ENCODE measurements around the gene GRIP2. TPM values are rescaled to one million over a fixed set of nuclear protein-coding genes. Genes with fewer than 3 reads are reported as not detected.
A peak's percentile ranks its signal among the peaks of the same experiment; 100 is the strongest.

GRIP2 gene
- total RNA-seq, 1 donor from 2014 or later, result 3.3 TPM

DNA sequence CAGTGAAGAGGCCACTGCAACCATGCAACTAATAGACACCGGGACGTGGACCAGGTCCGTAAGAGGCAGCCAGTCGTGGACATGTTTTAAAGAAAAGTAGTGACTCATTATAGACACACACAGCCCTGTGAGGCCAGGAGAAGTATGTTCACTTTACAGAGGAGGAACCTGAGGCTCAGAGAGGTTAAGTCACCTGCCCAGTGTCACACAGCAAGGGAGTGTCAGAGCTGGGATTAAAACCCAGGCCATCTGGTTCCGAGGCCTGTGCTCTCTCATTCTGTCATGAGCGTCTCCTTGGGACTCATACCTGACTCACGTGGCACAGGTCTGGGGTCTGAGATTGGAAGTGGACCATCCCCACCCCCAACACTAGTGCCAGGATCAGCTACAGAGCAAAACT, 28.1 kb upstream of the GRIP2 start:
- DNase-seq (ENCODE audit: low read depth) (no peak), FAIRE-seq (no peak)
- Mint-ChIP-seq H3K9me3 (ENCODE audit: unreplicated experiment) (no peaks in the 10 kb centered on the region), H3K4me1 (ENCODE audit: low read depth, unreplicated experiment) (peaks cover 1% of the 10 kb centered on the region), H3K36me3 (ENCODE audit: low read depth, unreplicated experiment) (peaks cover 6% of the 10 kb centered on the region), H3K27ac (ENCODE audit: unreplicated experiment) (no peak overlapping the region), H3K4me3 (ENCODE audit: unreplicated experiment) (no peak overlapping the region), H3K27me3 (ENCODE audit: low read depth, unreplicated experiment) (peaks cover 59% of the 10 kb centered on the region)
- TF ChIP-seq, protein P1, sequence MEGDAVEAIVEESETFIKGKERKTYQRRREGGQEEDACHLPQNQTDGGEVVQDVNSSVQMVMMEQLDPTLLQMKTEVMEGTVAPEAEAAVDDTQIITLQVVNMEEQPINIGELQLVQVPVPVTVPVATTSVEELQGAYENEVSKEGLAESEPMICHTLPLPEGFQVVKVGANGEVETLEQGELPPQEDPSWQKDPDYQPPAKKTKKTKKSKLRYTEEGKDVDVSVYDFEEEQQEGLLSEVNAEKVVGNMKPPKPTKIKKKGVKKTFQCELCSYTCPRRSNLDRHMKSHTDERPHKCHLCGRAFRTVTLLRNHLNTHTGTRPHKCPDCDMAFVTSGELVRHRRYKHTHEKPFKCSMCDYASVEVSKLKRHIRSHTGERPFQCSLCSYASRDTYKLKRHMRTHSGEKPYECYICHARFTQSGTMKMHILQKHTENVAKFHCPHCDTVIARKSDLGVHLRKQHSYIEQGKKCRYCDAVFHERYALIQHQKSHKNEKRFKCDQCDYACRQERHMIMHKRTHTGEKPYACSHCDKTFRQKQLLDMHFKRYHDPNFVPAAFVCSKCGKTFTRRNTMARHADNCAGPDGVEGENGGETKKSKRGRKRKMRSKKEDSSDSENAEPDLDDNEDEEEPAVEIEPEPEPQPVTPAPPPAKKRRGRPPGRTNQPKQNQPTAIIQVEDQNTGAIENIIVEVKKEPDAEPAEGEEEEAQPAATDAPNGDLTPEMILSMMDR (IDR thresholded peaks at IDR 0.05; ENCODE audit: insufficient read depth, low read depth, low read length), result no peak
- no peak for TF ChIP-seq EZH2 (IDR thresholded peaks at IDR 0.05; ENCODE audit: insufficient read depth, low read length)
- Histone ChIP-seq H3K27ac (ENCODE audit: low read depth, low read length) (no peak overlapping the region), H4K20me1 (ENCODE audit: insufficient read depth, low read length) (peaks cover 14% of the 10 kb centered on the region), H3K9me3 (ENCODE audit: insufficient read depth, low read depth, low read length) (no peaks in the 10 kb centered on the region), H3K4me1 (ENCODE audit: insufficient read depth, low read length) (no peaks in the 10 kb centered on the region), H3K36me3 (ENCODE audit: insufficient read depth, low read length) (no peaks in the 10 kb centered on the region), H2AFZ (ENCODE audit: low read depth, low read length) (no peak overlapping the region), H3K4me3 (ENCODE audit: insufficient read depth, low read depth, low read length) (no peak overlapping the region), H3K79me2 (ENCODE audit: insufficient read depth, low read length) (no peaks in the 10 kb centered on the region), H3K27me3 (ENCODE audit: insufficient read depth, low read length) (peaks cover 65% of the 10 kb centered on the region), H3K4me2 (ENCODE audit: low read length) (no peak overlapping the region), H3K9ac (ENCODE audit: low read length) (no peak overlapping the region)

DNA sequence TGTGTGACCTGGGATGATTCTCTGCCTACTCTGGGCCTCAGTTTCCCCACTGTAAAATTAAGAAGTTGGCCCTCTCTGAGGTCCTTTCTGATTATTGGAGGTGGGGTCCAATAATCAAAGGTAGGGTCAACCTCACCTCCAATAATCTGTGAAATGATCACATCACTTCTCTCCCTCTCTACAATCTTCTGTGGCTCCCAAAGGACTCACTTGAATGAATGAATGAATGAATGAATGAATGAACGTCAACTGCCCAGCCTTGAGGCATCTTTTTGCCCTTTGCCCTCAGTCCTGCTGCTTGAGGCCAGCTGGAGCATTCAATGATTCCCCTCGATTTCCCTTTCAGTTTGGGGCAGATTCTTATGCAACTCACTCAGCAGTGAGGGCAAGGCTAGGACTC, 26.7 kb upstream of the GRIP2 start:
- Mint-ChIP-seq H3K4me3 (ENCODE audit: unreplicated experiment) (no peak overlapping the region), H3K36me3 (ENCODE audit: low read depth, unreplicated experiment) (peaks cover 6% of the 10 kb centered on the region), H3K27ac (ENCODE audit: unreplicated experiment) (no peak overlapping the region), H3K27me3 (ENCODE audit: low read depth, unreplicated experiment) (peaks cover 64% of the 10 kb centered on the region), H3K4me1 (ENCODE audit: low read depth, unreplicated experiment) (peaks cover 7% of the 10 kb centered on the region), H3K9me3 (ENCODE audit: unreplicated experiment) (no peaks in the 10 kb centered on the region)
- no peak overlapping the region for H3K4me2 ChIP-seq (ENCODE audit: low read length)
- H3K27ac ChIP-seq (ENCODE audit: low read depth, low read length), result no peak overlapping the region
- TF ChIP-seq EZH2 (IDR thresholded peaks at IDR 0.05; ENCODE audit: insufficient read depth, low read length), result no peak
- TF ChIP-seq, protein P1 (IDR thresholded peaks at IDR 0.05; ENCODE audit: insufficient read depth, low read depth, low read length), result no peak
- FAIRE-seq, result no peak
- no peaks in the 10 kb centered on the region for H3K4me1 ChIP-seq (ENCODE audit: insufficient read depth, low read length)
- no peaks in the 10 kb centered on the region for H3K79me2 ChIP-seq (ENCODE audit: insufficient read depth, low read length)
- no peak overlapping the region for H2AFZ ChIP-seq (ENCODE audit: low read depth, low read length)
- peaks cover 14% of the 10 kb centered on the region for H4K20me1 ChIP-seq (ENCODE audit: insufficient read depth, low read length)
- H3K36me3 ChIP-seq (ENCODE audit: insufficient read depth, low read length), result no peaks in the 10 kb centered on the region
- H3K27me3 ChIP-seq (ENCODE audit: insufficient read depth, low read length), result peaks cover 72% of the 10 kb centered on the region
- DNase-seq (ENCODE audit: low read depth), result no peak
- H3K9me3 ChIP-seq (ENCODE audit: insufficient read depth, low read depth, low read length), result no peaks in the 10 kb centered on the region
- H3K9ac ChIP-seq (ENCODE audit: low read length), result no peak overlapping the region
- no peak overlapping the region for H3K4me3 ChIP-seq (ENCODE audit: insufficient read depth, low read depth, low read length)

DNA sequence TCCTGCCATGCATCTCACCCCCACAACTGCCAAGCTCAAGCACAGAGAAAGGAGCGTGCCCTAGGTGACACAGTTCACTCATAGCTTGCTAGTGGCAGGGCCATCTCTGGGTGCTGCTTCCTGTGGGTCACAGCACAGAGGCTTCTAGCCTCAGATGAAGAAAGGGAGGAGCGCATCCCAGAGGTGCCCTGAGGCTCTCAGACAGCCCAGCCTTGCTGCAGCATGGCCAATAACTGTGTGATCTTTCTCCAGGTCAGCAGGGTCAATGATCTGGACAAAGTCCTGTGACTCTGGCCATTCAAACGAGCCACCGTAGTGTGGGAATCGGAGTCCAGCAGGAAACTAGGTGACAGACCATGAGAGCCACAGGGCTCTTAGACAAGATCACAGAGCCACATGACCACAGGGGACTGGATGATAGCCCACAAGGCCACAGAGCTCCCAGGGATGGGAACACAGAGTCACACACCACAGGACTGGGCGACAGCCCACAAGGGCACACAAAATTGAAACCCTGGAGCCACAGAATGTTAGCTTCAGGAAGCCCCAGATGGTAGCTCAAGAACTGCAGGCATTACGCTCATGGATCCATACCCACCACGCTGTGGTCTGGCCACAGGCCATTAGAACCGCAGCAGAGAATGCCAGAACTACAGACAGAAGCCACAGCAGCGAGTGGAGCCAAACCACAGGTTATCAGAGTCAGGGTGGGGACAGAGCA, 25.9 kb upstream of the GRIP2 start:
- peaks cover 14% of the 10 kb centered on the region for H4K20me1 ChIP-seq (ENCODE audit: insufficient read depth, low read length)
- Mint-ChIP-seq H3K4me3 (ENCODE audit: unreplicated experiment) (no peak overlapping the region), H3K36me3 (ENCODE audit: low read depth, unreplicated experiment) (peaks cover 6% of the 10 kb centered on the region), H3K27ac (ENCODE audit: unreplicated experiment) (no peak overlapping the region), H3K27me3 (ENCODE audit: low read depth, unreplicated experiment) (peaks cover 57% of the 10 kb centered on the region), H3K4me1 (ENCODE audit: low read depth, unreplicated experiment) (peaks cover 10% of the 10 kb centered on the region), H3K9me3 (ENCODE audit: unreplicated experiment) (no peaks in the 10 kb centered on the region)
- no peak overlapping the region for H3K4me2 ChIP-seq (ENCODE audit: low read length)
- peaks cover 2% of the 10 kb centered on the region for H3K4me1 ChIP-seq (ENCODE audit: insufficient read depth, low read length)
- no peak overlapping the region for H3K27ac ChIP-seq (ENCODE audit: low read depth, low read length)
- no peaks in the 10 kb centered on the region for H3K36me3 ChIP-seq (ENCODE audit: insufficient read depth, low read length)
- H3K4me3 ChIP-seq (ENCODE audit: insufficient read depth, low read depth, low read length), result no peak overlapping the region
- no peaks in the 10 kb centered on the region for H3K9me3 ChIP-seq (ENCODE audit: insufficient read depth, low read depth, low read length)
- no peaks in the 10 kb centered on the region for H3K79me2 ChIP-seq (ENCODE audit: insufficient read depth, low read length)
- no peak overlapping the region for H3K9ac ChIP-seq (ENCODE audit: low read length)
- no peak for TF ChIP-seq EZH2 (IDR thresholded peaks at IDR 0.05; ENCODE audit: insufficient read depth, low read length)
- TF ChIP-seq, protein P1 (IDR thresholded peaks at IDR 0.05; ENCODE audit: insufficient read depth, low read depth, low read length), result no peak
- no peak overlapping the region for H2AFZ ChIP-seq (ENCODE audit: low read depth, low read length)
- DNase-seq (ENCODE audit: low read depth) (peak; percentile 73), FAIRE-seq (no peak)
- peaks cover 69% of the 10 kb centered on the region for H3K27me3 ChIP-seq (ENCODE audit: insufficient read depth, low read length)

Data from astrocyte (in vitro differentiated cells and primary cell).